BE2C (cell line): ENCODE results near the gene AKR1D1.
"Not testable (repeated sequence)": the region's sequence is repeated elsewhere in the genome, so short reads cannot be mapped to it uniquely, and the experiment has no call there.

ENCODE experiments used
- DNase-seq: peaks from one replicate; pipeline ENCODE4 v3.0.0-alpha.2; 2020
- H3K27me3 ChIP-seq: fragments of 250-450 bp; sonication (Bioruptor Pico); 2 replicates; pipeline ENCODE4 v1.5.1; 2020; ENCODE audit warnings: mild to moderate bottlenecking
- H3K36me3 ChIP-seq: fragments of 250-450 bp; sonication (Bioruptor Pico); 2 replicates; pipeline ENCODE4 v1.5.1; 2020; ENCODE audit warnings: mild to moderate bottlenecking
- H3K4me1 ChIP-seq: fragments of 250-450 bp; sonication (Bioruptor Pico); 2 replicates; pipeline ENCODE4 v1.5.1; 2020
- H3K4me3 ChIP-seq: 2 replicates; pipeline ENCODE4 v1.5.1; 2011; ENCODE audit warnings: low read depth, low read length
- H3K9me3 ChIP-seq: fragments of 250-450 bp; sonication (Bioruptor Pico); 2 replicates; pipeline ENCODE4 v1.5.1; 2020
- CTCF ChIP-seq: IDR thresholded peaks from 2 replicates; pipeline ENCODE4 v1.5.1; 2012; ENCODE audit warnings: mild to moderate bottlenecking, low read depth, low read length

Gene AKR1D1

GRCh38 chr7:138032770-138033169, 43.5 kb upstream of the AKR1D1 start:
- Histone ChIP-seq H3K36me3 (no peaks in the 10 kb centered on the region), H3K4me3 (no peak overlapping the region), H3K27me3 (no peaks in the 10 kb centered on the region), H3K9me3 (no peaks in the 10 kb centered on the region; the same call in 1 of the 2 replicates), H3K4me1 (no peaks in the 10 kb centered on the region; the same call in 1 of the 2 replicates)
- no peak for TF ChIP-seq CTCF
- DNase-seq, result no peak

GRCh38 chr7:138033241-138033640, 43.0 kb upstream of the AKR1D1 start:
- no peak for TF ChIP-seq CTCF
- Histone ChIP-seq H3K4me3 (no peak overlapping the region), H3K36me3 (no peaks in the 10 kb centered on the region), H3K27me3 (no peaks in the 10 kb centered on the region), H3K4me1 (no peaks in the 10 kb centered on the region; the same call in 1 of the 2 replicates), H3K9me3 (no peaks in the 10 kb centered on the region; the same call in 1 of the 2 replicates)
- no peak for DNase-seq

- DNase-seq, result no peak
- Histone ChIP-seq H3K27me3 (no peaks in the 10 kb centered on the region), H3K4me3 (no peak overlapping the region), H3K9me3 (no peaks in the 10 kb centered on the region; the same call in 1 of the 2 replicates), H3K4me1 (no peaks in the 10 kb centered on the region), H3K36me3 (no peaks in the 10 kb centered on the region)
- no peak for TF ChIP-seq CTCF
These were observed 40.1 kb upstream of the AKR1D1 start for GRCh38 chr7:138036135-138036534.

GRCh38 chr7:138040063-138040462, 36.2 kb upstream of the AKR1D1 start:
- not testable (repeated sequence) for H3K36me3 ChIP-seq, H3K9me3 ChIP-seq, H3K27me3 ChIP-seq, DNase-seq, H3K4me3 ChIP-seq, H3K4me1 ChIP-seq

- no peaks in the 10 kb centered on the region for H3K27me3 ChIP-seq
- no peaks in the 10 kb centered on the region for H3K9me3 ChIP-seq
- no peak overlapping the region for H3K4me3 ChIP-seq
- no peaks in the 10 kb centered on the region for H3K36me3 ChIP-seq
- no peak for DNase-seq
- no peak for TF ChIP-seq CTCF
- no peaks in the 10 kb centered on the region for H3K4me1 ChIP-seq
These were observed 31.4 kb upstream of the AKR1D1 start for GRCh38 chr7:138044897-138045296.

GRCh38 chr7:138047907-138048306, 28.4 kb upstream of the AKR1D1 start:
- no peaks in the 10 kb centered on the region for H3K27me3 ChIP-seq
- no peaks in the 10 kb centered on the region; the same call in 1 of the 2 replicates for H3K9me3 ChIP-seq
- H3K4me1 ChIP-seq, result no peaks in the 10 kb centered on the region
- TF ChIP-seq CTCF, result no peak
- H3K36me3 ChIP-seq, result no peaks in the 10 kb centered on the region
- DNase-seq, result no peak
- no peak overlapping the region for H3K4me3 ChIP-seq
